Keratinocyte (primary cell): ENCODE measurements around the gene CDH7.

Experiments
- EZH2 ChIP-seq: IDR thresholded peaks from one replicate; pipeline ENCODE4 v1.6.1; 2012; ENCODE audit warnings: inconsistent platforms, mild to moderate bottlenecking, low read length, moderate library complexity
- TF ChIP-seq, protein P1 (sequence below), 3 experiments: IDR thresholded peaks in 1 of 3; conservative IDR thresholded peaks in 1 of 3; optimal IDR thresholded peaks in 1 of 3; 2 replicates in 2 of 3; 3 replicates in 1 of 3; pipeline versions ENCODE3 to v1.5.1; 2011; ENCODE audit warnings: low read length in 3 of 3, mild to moderate bottlenecking in 3 of 3, moderate library complexity in 2 of 3, control low read depth in 1 of 3, inconsistent platforms in 1 of 3; ENCODE audit not compliant: insufficient read depth in 2 of 3; ENCODE audit errors: extremely low read depth in 1 of 3

DNA sequence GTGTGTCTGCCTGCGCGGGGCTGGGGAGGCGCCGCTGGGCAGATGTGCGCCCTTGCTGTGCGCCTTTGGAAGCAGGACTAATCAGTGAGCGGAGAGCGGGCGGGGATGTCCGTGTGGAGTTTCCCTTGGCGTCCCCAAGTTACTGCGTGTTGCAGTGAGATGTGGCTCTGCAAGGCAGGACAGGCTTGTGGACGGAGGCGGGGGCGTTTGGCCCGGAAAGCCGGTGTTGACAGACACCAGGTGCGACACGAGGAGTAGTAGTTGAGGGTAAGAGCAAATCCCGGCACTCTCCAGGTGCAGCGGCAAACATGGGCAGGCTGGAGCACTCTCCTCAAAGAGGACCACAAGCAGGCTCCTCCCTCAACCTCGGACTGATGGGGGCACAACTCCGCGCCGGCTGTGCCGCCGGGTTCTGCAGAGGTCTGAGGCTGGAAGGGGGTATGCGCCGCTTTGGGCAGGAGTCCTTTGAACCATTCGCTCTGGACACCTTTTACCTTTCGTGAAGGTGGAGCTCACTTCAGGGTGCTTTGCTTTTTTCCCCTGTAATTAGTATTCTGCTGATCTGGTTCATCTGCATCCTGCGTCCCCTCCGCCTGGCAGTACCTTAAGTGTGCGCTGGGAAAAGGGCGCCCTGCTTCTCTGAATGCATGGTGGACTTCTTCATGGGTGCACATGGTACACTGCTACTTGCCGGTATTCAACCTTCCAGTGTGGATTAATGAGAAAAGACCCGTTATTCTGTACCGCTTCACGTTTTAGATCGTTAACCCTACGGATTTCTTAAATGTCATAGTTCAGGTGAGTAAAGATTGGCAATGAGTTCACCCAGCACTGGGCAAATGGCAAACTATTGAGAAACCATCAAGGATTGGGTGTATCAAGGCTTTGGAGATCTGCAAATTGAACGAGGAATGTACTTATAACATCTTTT is 608 bp downstream of the CDH7 start:
- TF ChIP-seq, protein P1, sequence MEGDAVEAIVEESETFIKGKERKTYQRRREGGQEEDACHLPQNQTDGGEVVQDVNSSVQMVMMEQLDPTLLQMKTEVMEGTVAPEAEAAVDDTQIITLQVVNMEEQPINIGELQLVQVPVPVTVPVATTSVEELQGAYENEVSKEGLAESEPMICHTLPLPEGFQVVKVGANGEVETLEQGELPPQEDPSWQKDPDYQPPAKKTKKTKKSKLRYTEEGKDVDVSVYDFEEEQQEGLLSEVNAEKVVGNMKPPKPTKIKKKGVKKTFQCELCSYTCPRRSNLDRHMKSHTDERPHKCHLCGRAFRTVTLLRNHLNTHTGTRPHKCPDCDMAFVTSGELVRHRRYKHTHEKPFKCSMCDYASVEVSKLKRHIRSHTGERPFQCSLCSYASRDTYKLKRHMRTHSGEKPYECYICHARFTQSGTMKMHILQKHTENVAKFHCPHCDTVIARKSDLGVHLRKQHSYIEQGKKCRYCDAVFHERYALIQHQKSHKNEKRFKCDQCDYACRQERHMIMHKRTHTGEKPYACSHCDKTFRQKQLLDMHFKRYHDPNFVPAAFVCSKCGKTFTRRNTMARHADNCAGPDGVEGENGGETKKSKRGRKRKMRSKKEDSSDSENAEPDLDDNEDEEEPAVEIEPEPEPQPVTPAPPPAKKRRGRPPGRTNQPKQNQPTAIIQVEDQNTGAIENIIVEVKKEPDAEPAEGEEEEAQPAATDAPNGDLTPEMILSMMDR (optimal IDR thresholded peaks at IDR 0.05 in 1 of 3, IDR thresholded peaks at IDR 0.05 in 1 of 3, conservative IDR thresholded peaks at IDR 0.05 in 1 of 3; ENCODE audit: extremely low read depth in 1 of 3, insufficient read depth in 2 of 3, low read length in 3 of 3) = no peak
- TF ChIP-seq EZH2 = no peak
